B cell (primary cell): ENCODE results near the gene STK40. TPM values are rescaled to one million over a fixed set of nuclear protein-coding genes. Genes with fewer than 3 reads are reported as not detected.

Experiments
- ATAC-seq: fragments of 200-7000 bp; cut with Tn5 transposase; one replicate; pipeline ENCODE4 v1.10.0; 2021; ENCODE audit warnings: low read depth, mild to moderate bottlenecking, moderate number of reproducible peaks, moderate library complexity
- CTCF ChIA-PET: fragments of 350-600 bp; sonication (Branson Sonifier 250); formaldehyde crosslinking; loops from one replicate; lab custom pipeline; 2021; ENCODE audit warnings: antibody characterized with exemption, inconsistent platforms; lab: Charles Lee
- POLR2A ChIA-PET: fragments of 350-600 bp; sonication (Branson Sonifier 250); formaldehyde crosslinking; loops from one replicate; lab custom pipeline; 2021; ENCODE audit warnings: antibody characterized with exemption; lab: Charles Lee
- DNase-seq: peaks from one replicate; pipeline ENCODE4 v3.0.0; 2013
- H2AFZ ChIP-seq: 2 replicates; pipeline ENCODE4 v1.6.1; 2012; ENCODE audit warnings: mild to moderate bottlenecking, low read depth, low read length; ENCODE audit not compliant: insufficient read depth, poor library complexity, severe bottlenecking
- H3K27ac ChIP-seq, 2 donors: 1 replicate in 1 of 2; 2 replicates in 1 of 2; pipeline ENCODE4 v1.5.1; 2012 to 2013; ENCODE audit warnings: low read length in 2 of 2, mild to moderate bottlenecking in 2 of 2, moderate library complexity in 1 of 2
- H3K27me3 ChIP-seq, 4 experiments: fragments of 200-600 bp in 1 of 4; sonication (generic) in 1 of 4; replicated peaks in 1 of 4; 1 replicate in 2 of 4; 2 replicates in 2 of 4; pipeline versions ENCODE4 v1.6.1 to v1.7.0; 2013 to 2016; ENCODE audit warnings: low read length in 3 of 4, mild to moderate bottlenecking in 2 of 4, mixed read lengths in 1 of 4, moderate library complexity in 1 of 4; ENCODE audit not compliant: insufficient read depth in 4 of 4, control insufficient read depth in 3 of 4; ENCODE audit errors: control extremely low read depth in 1 of 4
- H3K36me3 ChIP-seq, 2 experiments: replicated peaks in 1 of 2; 1 replicate in 1 of 2; 2 replicates in 1 of 2; pipeline versions ENCODE4 v1.6.1 to v1.7.1; 2013; ENCODE audit warnings: low read length in 1 of 2; ENCODE audit not compliant: insufficient read depth in 2 of 2, control insufficient read depth in 1 of 2; ENCODE audit errors: control extremely low read depth in 1 of 2, extremely low read depth in 1 of 2
- H3K4me1 ChIP-seq, 2 donors: fragments of 200-600 bp in 1 of 2; sonication (generic) in 1 of 2; 1 replicate in 1 of 2; 2 replicates in 1 of 2; pipeline versions ENCODE4 v1.5.1 to v1.6.1; 2013 to 2017; ENCODE audit warnings: low read length in 2 of 2; ENCODE audit not compliant: control insufficient read depth in 2 of 2, insufficient read depth in 2 of 2
- H3K4me2 ChIP-seq: replicated peaks from 2 replicates; pipeline ENCODE3; 2012; ENCODE audit warnings: mild to moderate bottlenecking, low read depth, low read length; ENCODE audit not compliant: poor library complexity, severe bottlenecking
- H3K4me3 ChIP-seq, 5 experiments: fragments of 200-600 bp in 1 of 5; sonication (generic) in 1 of 5; 1 replicate in 3 of 5; 2 replicates in 2 of 5; pipeline versions ENCODE4 v1.5.1 to v1.7.0; 2011 to 2016; ENCODE audit warnings: low read length in 4 of 5, mild to moderate bottlenecking in 4 of 5, low read depth in 2 of 5, control low read depth in 1 of 5, moderate library complexity in 1 of 5; ENCODE audit not compliant: insufficient read depth in 1 of 5; ENCODE audit errors: control extremely low read depth in 1 of 5, extremely low read depth in 1 of 5
- H3K79me2 ChIP-seq: fragments of 200-600 bp; sonication (generic); one replicate; pipeline ENCODE4 v1.6.0; 2016; ENCODE audit warnings: low read length; ENCODE audit not compliant: control insufficient read depth, insufficient read depth
- H3K9ac ChIP-seq: fragments of 200-600 bp; sonication (generic); 2 replicates; pipeline ENCODE4 v1.6.1; 2017; ENCODE audit warnings: mild to moderate bottlenecking, low read length, moderate library complexity
- H3K9me3 ChIP-seq, 3 donors: one replicate each; pipeline versions ENCODE4 v1.6.1 to v1.7.1; 2013; ENCODE audit warnings: low read length in 2 of 3; ENCODE audit not compliant: control insufficient read depth in 2 of 3, insufficient read depth in 1 of 3; ENCODE audit errors: control extremely low read depth in 1 of 3
- H4K20me1 ChIP-seq: 2 replicates; pipeline ENCODE4 v1.6.0; 2012; ENCODE audit warnings: mild to moderate bottlenecking, low read length; ENCODE audit not compliant: insufficient read depth, control insufficient read depth, poor library complexity, severe bottlenecking
- H3K27ac Mint-ChIP-seq: one replicate; pipeline ENCODE4 v1.8.0; 2021; ENCODE audit warnings: mixed read lengths
- H3K27me3 Mint-ChIP-seq: one replicate; pipeline ENCODE4 v1.8.0; 2021; ENCODE audit warnings: mixed read lengths
- H3K4me1 Mint-ChIP-seq: one replicate; pipeline ENCODE4 v1.8.0; 2021; ENCODE audit warnings: mixed read lengths
- H3K4me3 Mint-ChIP-seq: one replicate; pipeline ENCODE4 v1.8.0; 2021; ENCODE audit warnings: mixed read lengths
- H3K9me3 Mint-ChIP-seq: one replicate; pipeline ENCODE4 v1.8.0; 2022; ENCODE audit warnings: mixed read lengths; ENCODE audit not compliant: insufficient read depth
- EZH2 ChIP-seq: IDR thresholded peaks from 2 replicates; pipeline ENCODE4 v1.6.1; 2012; ENCODE audit warnings: borderline replicate concordance, low read depth, mild to moderate bottlenecking, moderate library complexity, low read length; ENCODE audit not compliant: insufficient read depth, poor library complexity, severe bottlenecking
- WGBS: methylation state at CpG from one replicate; pipeline ENCODE4 v1.1.5; 2013; ENCODE audit warnings: missing lambda C conversion rate; ENCODE audit not compliant: insufficient coverage; 5-methylcytosine and 5-hydroxymethylcytosine counted together
- intact Hi-C: fragments of 100-400 bp; cut with micrococcal nuclease; formaldehyde crosslinking; loops from one replicate; pipeline ENCODE4 v1.10.0; 2022
- polyA plus RNA-seq: library from polyadenylated mRNA; depleted of rRNA; stranded (reverse); fragments of >200 nt; gene quantifications from 2 replicates; pipeline ENCODE4 v1.2.3, GENCODE V29; 2012
- total RNA-seq, 2 donors: library from RNA; stranded (reverse); fragments of 120-200 nt in 1 of 2; gene quantifications; 1 replicate in 1 of 2; 2 replicates in 1 of 2; pipeline versions ENCODE4 v1.2.3 to v1.2.4, GENCODE V29; 2013 to 2022
- TF ChIP-seq, protein P1 (sequence below): fragments of 200-600 bp; IDR thresholded peaks from one replicate; pipeline ENCODE4 v1.8.0; 2022; ENCODE audit warnings: antibody characterized with exemption, mild to moderate bottlenecking

STK40 gene
- total and polyA plus RNA-seq, 2 donors (not counting 1 experiment from before 2014, with no cell fraction given) = 53.1 to 69.1 TPM

DNA sequence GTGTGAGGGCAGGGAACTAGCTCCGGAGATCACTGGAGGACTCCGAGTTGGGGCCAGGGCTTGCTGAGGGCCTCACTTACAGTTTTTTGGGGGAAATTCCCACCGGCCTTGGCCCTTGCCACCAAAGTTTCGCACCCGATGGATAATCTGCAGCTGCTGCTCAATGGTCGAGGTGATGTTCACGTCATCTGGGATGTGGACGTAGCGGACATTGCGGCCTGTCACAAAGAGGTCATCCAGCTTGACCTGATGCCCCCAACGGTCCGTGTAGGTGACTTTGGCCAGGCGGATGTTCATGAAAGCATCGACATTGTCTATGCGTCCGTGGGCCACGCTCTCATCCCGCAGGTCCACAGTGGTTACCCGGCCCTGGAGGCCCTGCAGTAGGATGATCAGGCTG is 8.0 kb upstream of the STK40 start:
- POLR2A ChIA-PET = no interaction called here
- Mint-ChIP-seq H3K27me3 (no peaks in the 10 kb centered on the region), H3K27ac (peak overlapping the region; percentile 85), H3K4me3 (no peak overlapping the region), H3K9me3 (no peaks in the 10 kb centered on the region), H3K4me1 (peaks cover 77% of the 10 kb centered on the region)
- no peak overlapping the region for H3K4me3 ChIP-seq
- no peaks in the 10 kb centered on the region for H4K20me1 ChIP-seq
- H3K36me3 ChIP-seq = peaks cover 0 to 34% of the 10 kb centered on the region in 2 experiments
- ATAC-seq (no peak), DNase-seq (no peak)
- H3K27ac ChIP-seq = peak overlapping the region in 1 of 2 donors; percentile 92
- H2AFZ ChIP-seq = no peak overlapping the region
- TF ChIP-seq, protein P1, sequence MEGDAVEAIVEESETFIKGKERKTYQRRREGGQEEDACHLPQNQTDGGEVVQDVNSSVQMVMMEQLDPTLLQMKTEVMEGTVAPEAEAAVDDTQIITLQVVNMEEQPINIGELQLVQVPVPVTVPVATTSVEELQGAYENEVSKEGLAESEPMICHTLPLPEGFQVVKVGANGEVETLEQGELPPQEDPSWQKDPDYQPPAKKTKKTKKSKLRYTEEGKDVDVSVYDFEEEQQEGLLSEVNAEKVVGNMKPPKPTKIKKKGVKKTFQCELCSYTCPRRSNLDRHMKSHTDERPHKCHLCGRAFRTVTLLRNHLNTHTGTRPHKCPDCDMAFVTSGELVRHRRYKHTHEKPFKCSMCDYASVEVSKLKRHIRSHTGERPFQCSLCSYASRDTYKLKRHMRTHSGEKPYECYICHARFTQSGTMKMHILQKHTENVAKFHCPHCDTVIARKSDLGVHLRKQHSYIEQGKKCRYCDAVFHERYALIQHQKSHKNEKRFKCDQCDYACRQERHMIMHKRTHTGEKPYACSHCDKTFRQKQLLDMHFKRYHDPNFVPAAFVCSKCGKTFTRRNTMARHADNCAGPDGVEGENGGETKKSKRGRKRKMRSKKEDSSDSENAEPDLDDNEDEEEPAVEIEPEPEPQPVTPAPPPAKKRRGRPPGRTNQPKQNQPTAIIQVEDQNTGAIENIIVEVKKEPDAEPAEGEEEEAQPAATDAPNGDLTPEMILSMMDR = no peak
- TF ChIP-seq EZH2 = no peak
- 99% methylated on average over 19 of the region's 19 CpGs for WGBS
- H3K9ac ChIP-seq = no peak overlapping the region
- intact Hi-C loops = no loop called here
- H3K9me3 ChIP-seq = peaks cover 0 to 4% (median 0%) of the 10 kb centered on the region in 3 donors
- H3K79me2 ChIP-seq = peaks cover 80% of the 10 kb centered on the region
- H3K4me1 ChIP-seq = peaks cover 59 to 72% of the 10 kb centered on the region in 2 donors
- H3K4me2 ChIP-seq = no peak overlapping the region
- CTCF ChIA-PET = interaction anchor here (0.9 to 1.7 kb wide), 2 partner anchors 24 to 27 kb away, joined by 3 to 4 read pairs; no protein-coding TSS in a partner anchor
- no peaks in the 10 kb centered on the region for H3K27me3 ChIP-seq

DNA sequence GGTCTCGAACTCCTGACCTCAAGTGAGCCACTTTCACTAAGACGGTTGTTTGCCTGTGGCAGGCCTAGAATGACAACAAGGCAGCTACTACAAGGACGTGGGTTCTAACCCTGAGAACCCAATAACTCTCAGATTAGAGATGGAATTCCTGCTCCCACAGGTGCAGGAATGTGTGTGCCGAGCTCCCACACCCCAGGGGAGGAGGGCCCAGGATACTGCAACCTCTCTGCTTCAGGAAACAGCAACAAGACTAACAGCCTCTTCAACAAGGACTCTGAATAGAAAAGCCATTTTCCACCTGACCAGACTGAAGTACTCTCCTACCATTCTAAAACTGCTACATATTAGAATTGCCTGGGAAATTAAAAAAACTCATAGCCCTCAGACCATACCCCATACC is 7.1 kb upstream of the STK40 start:
- ChIA-PET CTCF (interaction anchor here (1.4 to 1.7 kb wide), 3 partner anchors 24 to 50 kb away, joined by 4 to 5 read pairs (median 5); no protein-coding TSS in a partner anchor), POLR2A (no interaction called here)
- Histone ChIP-seq H3K36me3 (peaks cover 0 to 34% of the 10 kb centered on the region in 2 experiments), H3K4me2 (no peak overlapping the region), H3K4me3 (no peak overlapping the region), H3K4me1 (peaks cover 63 to 75% of the 10 kb centered on the region in 2 donors), H4K20me1 (no peaks in the 10 kb centered on the region), H3K9ac (no peak overlapping the region), H2AFZ (no peak overlapping the region), H3K27ac (peak overlapping the region; percentile 30 to 92), H3K27me3 (no peaks in the 10 kb centered on the region), H3K9me3 (peaks cover 0 to 4% (median 0%) of the 10 kb centered on the region in 3 donors), H3K79me2 (peaks cover 80% of the 10 kb centered on the region)
- Mint-ChIP-seq H3K9me3 (no peaks in the 10 kb centered on the region), H3K4me1 (peaks cover 79% of the 10 kb centered on the region), H3K27ac (peak overlapping the region; percentile 85), H3K4me3 (peak overlapping the region; percentile 39), H3K27me3 (no peaks in the 10 kb centered on the region)
- TF ChIP-seq, protein P1 = no peak
- TF ChIP-seq EZH2 = no peak
- WGBS = 96% methylated on average over 4 of the region's 4 CpGs
- no peak for ATAC-seq
- intact Hi-C loops = no loop called here
- DNase-seq = no peak
